Measurements from ENCODE around the gene TRMT1L. TPM values are rescaled to one million over a fixed set of nuclear protein-coding genes. Genes with fewer than 3 reads are reported as not detected.

Gene TRMT1L
- total RNA-seq, 1 experiment from 2014 or later, result 28.3 TPM

DNA sequence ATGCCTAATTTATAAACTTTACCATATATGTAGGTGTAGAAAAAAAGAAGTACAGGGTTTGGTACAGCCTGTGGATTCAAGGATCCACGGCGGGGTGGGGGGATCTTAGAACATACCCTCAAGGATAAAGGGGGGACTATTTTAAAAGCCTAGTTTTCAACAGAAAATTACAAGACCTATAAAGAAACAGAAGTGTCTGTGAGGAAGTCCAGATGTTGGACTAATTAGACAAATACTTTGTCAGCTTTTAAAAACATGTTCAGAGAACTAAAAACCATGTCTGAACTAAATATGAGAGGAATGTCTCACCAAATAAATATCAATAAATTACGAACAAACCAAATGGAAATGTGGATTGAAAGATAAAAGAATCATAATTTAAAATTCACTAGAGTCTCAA, 51.6 kb downstream of the TRMT1L start:
- CTCF ChIA-PET, result no interaction called here
- intact Hi-C loops (cut with micrococcal nuclease), result no loop called here

More for the DNA sequence above, 51.6 kb downstream of the TRMT1L start:
- POLR2A ChIA-PET, result no interaction called here
- no peaks in the 10 kb centered on the region for H3K9me2 ChIP-seq (ENCODE audit: insufficient read depth)
- BruUV-seq (replicated peaks), result no TSS peak
- no peak overlapping the region for H3K4me2 ChIP-seq (ENCODE audit: low read length)
- no peak overlapping the region for H3K4me3 ChIP-seq (replicated peaks in 1 of 2; ENCODE audit: low read depth in 1 of 2, low read length in 2 of 2)
- ATAC-seq (no peak), DNase-seq (ENCODE audit: low read depth, low spot score) (no peak)
- RAD21 ChIA-PET (ENCODE audit: low non-redundant PET in 1 of 2, low total read pairs in 2 of 2, uncharacterized antibody in 2 of 2, unreplicated experiment in 2 of 2), result no interaction called here
- no peaks in the 10 kb centered on the region for H3K4me1 ChIP-seq (ENCODE audit: control insufficient read depth in 1 of 2, insufficient read depth in 2 of 2, low read length in 2 of 2)
- no peak overlapping the region for H3K9ac ChIP-seq (ENCODE audit: low read length)
- no peaks in the 10 kb centered on the region for H3K36me3 ChIP-seq (ENCODE audit: control insufficient read depth in 1 of 2, insufficient read depth in 2 of 2, low read length in 2 of 2)
- H3K27me3 ChIP-seq (ENCODE audit: insufficient read depth, low read length), result no peaks in the 10 kb centered on the region
- H3K9me3 ChIP-seq (ENCODE audit: control insufficient read depth in 1 of 2, insufficient read depth in 1 of 2, low read depth in 1 of 2, low read length in 2 of 2), result no peaks in the 10 kb centered on the region; a peak in 1 of 4 replicates
- H3K79me2 ChIP-seq (ENCODE audit: insufficient read depth, low read length), result no peaks in the 10 kb centered on the region
- no peak overlapping the region for H3K27ac ChIP-seq (ENCODE audit: low read depth, low read length)
- TF ChIP-seq EGR1 (IDR thresholded peaks at IDR 0.05; ENCODE audit: low read depth), result no peak
- TF ChIP-seq, protein P1, sequence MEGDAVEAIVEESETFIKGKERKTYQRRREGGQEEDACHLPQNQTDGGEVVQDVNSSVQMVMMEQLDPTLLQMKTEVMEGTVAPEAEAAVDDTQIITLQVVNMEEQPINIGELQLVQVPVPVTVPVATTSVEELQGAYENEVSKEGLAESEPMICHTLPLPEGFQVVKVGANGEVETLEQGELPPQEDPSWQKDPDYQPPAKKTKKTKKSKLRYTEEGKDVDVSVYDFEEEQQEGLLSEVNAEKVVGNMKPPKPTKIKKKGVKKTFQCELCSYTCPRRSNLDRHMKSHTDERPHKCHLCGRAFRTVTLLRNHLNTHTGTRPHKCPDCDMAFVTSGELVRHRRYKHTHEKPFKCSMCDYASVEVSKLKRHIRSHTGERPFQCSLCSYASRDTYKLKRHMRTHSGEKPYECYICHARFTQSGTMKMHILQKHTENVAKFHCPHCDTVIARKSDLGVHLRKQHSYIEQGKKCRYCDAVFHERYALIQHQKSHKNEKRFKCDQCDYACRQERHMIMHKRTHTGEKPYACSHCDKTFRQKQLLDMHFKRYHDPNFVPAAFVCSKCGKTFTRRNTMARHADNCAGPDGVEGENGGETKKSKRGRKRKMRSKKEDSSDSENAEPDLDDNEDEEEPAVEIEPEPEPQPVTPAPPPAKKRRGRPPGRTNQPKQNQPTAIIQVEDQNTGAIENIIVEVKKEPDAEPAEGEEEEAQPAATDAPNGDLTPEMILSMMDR (IDR thresholded peaks at IDR 0.05 in 2 of 3, conservative IDR thresholded peaks at IDR 0.05 in 1 of 3; ENCODE audit: borderline replicate concordance in 1 of 3, insufficient read depth in 1 of 3, low read depth in 2 of 3, low read length in 2 of 3), result no peak
- no peak for TF ChIP-seq SIN3A (IDR thresholded peaks at IDR 0.05; ENCODE audit: low read depth)
- no peak for TF ChIP-seq ZFX (IDR thresholded peaks at IDR 0.05)
- no peak for TF ChIP-seq CBX3 (IDR thresholded peaks at IDR 0.05; ENCODE audit: low read depth)
- no peak for TF ChIP-seq RAD21 (IDR thresholded peaks at IDR 0.05; ENCODE audit: low read depth)
- TF ChIP-seq CEBPB (IDR thresholded peaks at IDR 0.05; ENCODE audit: low read depth), result no peak
- no peak for TF ChIP-seq JUND (IDR thresholded peaks at IDR 0.05)
- TF ChIP-seq POLR2A (IDR thresholded peaks at IDR 0.05; ENCODE audit: borderline replicate concordance, extremely low read depth, insufficient read depth, insufficient read length), result no peak
- TF ChIP-seq, protein P2, sequence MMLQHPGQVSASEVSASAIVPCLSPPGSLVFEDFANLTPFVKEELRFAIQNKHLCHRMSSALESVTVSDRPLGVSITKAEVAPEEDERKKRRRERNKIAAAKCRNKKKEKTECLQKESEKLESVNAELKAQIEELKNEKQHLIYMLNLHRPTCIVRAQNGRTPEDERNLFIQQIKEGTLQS (IDR thresholded peaks at IDR 0.05), result no peak
- no peak for TF ChIP-seq SRF (IDR thresholded peaks at IDR 0.05; ENCODE audit: low read depth)
- TF ChIP-seq ZNF274 (IDR thresholded peaks at IDR 0.05; ENCODE audit: low read depth, low read length), result no peak
- TF ChIP-seq YY1 (IDR thresholded peaks at IDR 0.05; ENCODE audit: extremely low read depth, insufficient replicate concordance, low read depth, low read length), result no peak
- no peak overlapping the region for H2AFZ ChIP-seq (ENCODE audit: low read depth, low read length, poor library complexity, severe bottlenecking)
- H4K20me1 ChIP-seq (ENCODE audit: insufficient read depth), result no peaks in the 10 kb centered on the region

Measured in HCT116 (cell line).